SH-SY5Y (cell line): ENCODE measurements around the gene ANKLE2.

Experiments used
- GATA2 ChIP-seq: IDR thresholded peaks from 2 replicates; pipeline ENCODE4 v1.6.1; 2011; ENCODE audit warnings: mild to moderate bottlenecking, low read depth, low read length
- GATA3 ChIP-seq: IDR thresholded peaks from 2 replicates; pipeline ENCODE4 v1.6.1; 2011; ENCODE audit warnings: low read depth, mild to moderate bottlenecking, low read length, moderate library complexity

- TF ChIP-seq GATA2 (no peak), GATA3 (no peak)
Measured at GRCh38 chr12:132804426-132804861, 42.8 kb upstream of the ANKLE2 start.
